ENCODE data around the gene MRPL53.
"Not testable (repeated sequence)": the region's sequence is repeated elsewhere in the genome, so short reads cannot be mapped to it uniquely, and the experiment has no call there.

Gene MRPL53

GRCh38 chr2:74481431-74481830, 9.0 kb upstream of the MRPL53 start:
- no peak for DNase-seq

- DNase-seq: no peak
Observed at GRCh38 chr2:74474899-74475298, 2.4 kb upstream of the MRPL53 start.

GRCh38 chr2:74474481-74474880, 2.0 kb upstream of the MRPL53 start:
- no peak for DNase-seq

GRCh38 chr2:74472945-74473258, 422 bp upstream of the MRPL53 start:
- DNase-seq: no peak

GRCh38 chr2:74471332-74472065, 981 bp downstream of the MRPL53 start:
- DNase-seq: no peak

GRCh38 chr2:74470742-74471141, 1.7 kb downstream of the MRPL53 start:
- DNase-seq: not testable (repeated sequence)

- no peak for DNase-seq
Observed at GRCh38 chr2:74464406-74464805, 8.1 kb downstream of the MRPL53 start.

GRCh38 chr2:74462786-74463105, 9.7 kb downstream of the MRPL53 start:
- no peak for DNase-seq

GRCh38 chr2:74462054-74462785, 10.3 kb downstream of the MRPL53 start:
- no peak for DNase-seq

GRCh38 chr2:74461187-74462053, 11.1 kb downstream of the MRPL53 start:
- no peak for DNase-seq

GRCh38 chr2:74460187-74460586, 12.3 kb downstream of the MRPL53 start:
- DNase-seq: not testable (repeated sequence)

- DNase-seq: not testable (repeated sequence)
Observed at GRCh38 chr2:74459503-74460118, 12.9 kb downstream of the MRPL53 start.

- no peak for DNase-seq
Observed at GRCh38 chr2:74458938-74459363, 13.5 kb downstream of the MRPL53 start.

- DNase-seq: peak; percentile 100
Observed at GRCh38 chr2:74458132-74458937, 14.1 kb downstream of the MRPL53 start, which contains the start of gene WBP1. WBP1 (plus strand) TSS chr2:74458438; CDS start chr2:74458603, 165 bp downstream.

GRCh38 chr2:74457549-74458131, 14.8 kb downstream of the MRPL53 start:
- peak; percentile 88 for DNase-seq

- no peak for DNase-seq
Observed at GRCh38 chr2:74457129-74457548, 15.3 kb downstream of the MRPL53 start.

GRCh38 chr2:74454654-74455511, 17.6 kb downstream of the MRPL53 start, which contains the start of gene INO80B:
INO80B (plus strand) TSS chr2:74455087; CDS start chr2:74455117, 30 bp downstream.
- peak; percentile 99 for DNase-seq

GRCh38 chr2:74450570-74451190, 21.8 kb downstream of the MRPL53 start:
- no peak for DNase-seq

GRCh38 chr2:74448771-74449170, 23.7 kb downstream of the MRPL53 start:
- no peak for DNase-seq
